ENCODE measurements around the gene TNNI3. TPM values are rescaled to one million over a fixed set of nuclear protein-coding genes. Genes with fewer than 3 reads are reported as not detected.
A peak's percentile ranks its signal among the peaks of the same experiment; 100 is the strongest.
"Not testable (repeated sequence)": the region's sequence is repeated elsewhere in the genome, so short reads cannot be mapped to it uniquely, and the experiment has no call there.

The TNNI3 gene
- total RNA-seq, 1 experiment from 2014 or later = 15.0 TPM

DNA sequence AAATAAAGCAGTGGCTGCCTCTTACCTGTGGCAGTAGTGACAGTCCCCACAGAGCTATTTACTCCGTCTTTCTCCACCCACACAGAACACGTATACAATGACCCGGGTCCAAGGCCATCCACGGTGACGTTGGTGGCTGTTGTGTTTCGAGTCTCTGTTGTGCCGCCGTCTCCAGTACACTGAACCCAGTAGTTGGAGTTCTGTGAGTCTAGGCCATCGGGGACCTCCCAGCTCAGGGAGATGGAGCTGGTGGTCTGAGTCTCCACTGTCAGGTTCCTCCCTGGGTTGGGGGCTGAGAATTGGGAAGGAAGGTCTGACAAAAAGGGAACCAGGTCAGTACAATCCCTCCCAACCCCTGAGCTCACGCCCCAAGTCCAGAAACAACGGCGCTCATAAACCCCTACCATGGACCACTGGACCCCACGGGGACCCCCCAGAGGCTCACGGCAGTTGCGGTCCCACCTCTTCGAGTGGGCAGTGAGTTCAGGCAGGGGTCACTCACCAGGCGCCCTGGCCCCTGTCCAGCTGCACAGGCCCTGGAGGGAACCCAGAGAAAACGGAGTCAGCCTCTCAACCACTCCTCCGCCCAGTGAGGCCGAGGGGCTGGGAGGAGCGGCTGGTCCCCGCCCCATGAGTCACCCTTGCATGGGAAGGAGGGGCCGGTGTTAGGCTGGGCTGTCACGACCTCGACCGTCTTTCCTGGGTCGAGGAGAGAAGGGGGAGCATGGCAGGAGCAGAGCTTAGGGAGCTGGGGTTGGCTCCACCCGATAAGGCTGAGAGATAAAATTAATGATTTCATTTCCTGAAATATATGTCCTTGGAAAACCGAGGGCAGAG, 49.4 kb upstream of the TNNI3 start:
- DNase-seq (ENCODE audit: low spot score) (peak; percentile 72), ATAC-seq (peak; percentile 99)
- H3K9me3 Mint-ChIP-seq = peaks cover 5% of the 10 kb centered on the region
- H3K27ac Mint-ChIP-seq = peak overlapping the region; percentile 63; the same call in 1 of the 2 replicates
- H3K4me1 Mint-ChIP-seq = peaks cover 8% of the 10 kb centered on the region
- peaks cover 47% of the 10 kb centered on the region for H3K27me3 Mint-ChIP-seq (ENCODE audit: low read depth)
- no peaks in the 10 kb centered on the region for H3K36me3 Mint-ChIP-seq
- peak overlapping the region; percentile 54 for H3K4me3 Mint-ChIP-seq
- TF ChIP-seq CREM (CRISPR knock-in tag; IDR thresholded peaks at IDR 0.05) (no peak), GABPB1 (CRISPR knock-in tag; IDR thresholded peaks at IDR 0.05) (peak; percentile 47)
- ChIA-PET CTCF (interaction anchor here (1.0 to 1.3 kb wide), 4 partner anchors 14 to 60 kb away, joined by 3 to 4 read pairs (median 3); partner anchors contain the start of gene DNAAF3), POLR2A (interaction anchor here (0.7 kb wide), 1 partner anchor 532 kb away, joined by 5 read pairs; no protein-coding TSS in a partner anchor)

DNA sequence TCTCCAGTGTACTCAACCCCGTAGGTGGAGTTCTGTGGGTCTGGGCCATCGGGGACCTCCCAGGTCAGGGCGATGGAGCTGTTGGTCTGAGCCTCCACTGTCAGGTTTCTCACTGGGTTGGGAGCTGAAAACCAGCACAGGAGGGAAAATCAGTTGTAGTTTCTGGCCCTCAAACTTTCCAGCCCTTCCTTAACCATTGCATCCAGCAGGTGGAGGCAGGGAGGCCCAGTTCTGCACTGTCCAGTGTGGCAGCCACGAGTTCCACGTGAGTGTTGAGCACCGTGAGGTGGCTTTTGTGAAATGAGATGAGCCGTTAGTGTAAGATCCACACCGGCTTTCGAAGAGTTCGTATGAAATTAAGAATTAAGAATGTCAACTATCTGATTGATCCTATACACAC, 44.7 kb upstream of the TNNI3 start:
- H3K36me3 Mint-ChIP-seq; H3K27ac Mint-ChIP-seq; DNase-seq (ENCODE audit: low spot score); CTCF ChIA-PET; POLR2A ChIA-PET; ATAC-seq; H3K4me3 Mint-ChIP-seq; H3K9me3 Mint-ChIP-seq; H3K4me1 Mint-ChIP-seq: not testable (repeated sequence)
- peaks cover 56% of the 10 kb centered on the region for H3K27me3 Mint-ChIP-seq (ENCODE audit: low read depth)

DNA sequence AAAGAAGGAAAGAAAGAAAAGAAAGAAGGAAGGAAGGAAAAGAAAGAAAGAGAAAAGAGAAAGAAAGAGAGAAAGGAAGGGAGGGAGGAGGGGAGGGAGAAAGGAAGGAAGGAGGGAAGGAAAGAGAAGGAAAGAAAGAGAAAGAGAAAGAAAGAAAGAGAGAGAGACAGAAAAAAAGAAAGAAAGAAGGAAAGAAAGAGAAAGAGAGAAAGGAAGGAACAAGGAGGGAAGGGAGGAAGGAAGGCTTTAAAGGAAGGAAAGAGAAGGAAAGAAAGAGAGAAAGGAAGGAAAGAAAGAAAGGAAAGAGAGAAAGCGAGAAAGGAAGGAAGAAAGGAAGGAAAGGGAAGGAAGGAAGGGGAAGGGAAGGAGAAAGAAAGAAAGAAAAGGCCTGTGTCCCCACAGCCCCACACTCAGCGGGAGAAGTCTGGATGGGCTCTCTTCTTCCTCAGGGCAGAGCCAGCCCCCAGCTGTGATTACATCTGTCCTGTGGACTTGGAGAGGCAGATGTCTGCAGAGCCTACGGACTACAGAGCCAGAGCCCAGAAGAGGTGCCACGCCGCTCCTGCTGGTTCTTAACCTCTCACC, 42.2 kb upstream of the TNNI3 start:
- POLR2A ChIA-PET = interaction anchor here (0.6 kb wide), 1 partner anchor 187 kb away, joined by 10 read pairs; no protein-coding TSS in a partner anchor
- no peak for DNase-seq (ENCODE audit: low spot score)
- ATAC-seq = no peak
- Mint-ChIP-seq H3K4me3 (no peak overlapping the region), H3K4me1 (no peaks in the 10 kb centered on the region), H3K27ac (no peak overlapping the region), H3K36me3 (no peaks in the 10 kb centered on the region), H3K27me3 (ENCODE audit: low read depth) (peaks cover 36% of the 10 kb centered on the region), H3K9me3 (no peaks in the 10 kb centered on the region)
- CTCF ChIA-PET = interaction anchor here (0.7 to 1.6 kb wide), 6 partner anchors 9 to 304 kb away, joined by 3 to 5 read pairs (median 3); no protein-coding TSS in a partner anchor
- TF ChIP-seq SOX15 (CRISPR knock-in tag; IDR thresholded peaks at IDR 0.05) = no peak
- TF ChIP-seq OVOL2 (CRISPR knock-in tag; IDR thresholded peaks at IDR 0.05; ENCODE audit: borderline replicate concordance) = no peak
- no peak for TF ChIP-seq NFATC4 (CRISPR knock-in tag; IDR thresholded peaks at IDR 0.05)
- TF ChIP-seq ZNF121 (CRISPR knock-in tag; IDR thresholded peaks at IDR 0.05) = no peak
- no peak for TF ChIP-seq SMAD3 (CRISPR knock-in tag; IDR thresholded peaks at IDR 0.05; ENCODE audit: borderline replicate concordance)
- no peak for TF ChIP-seq NR2C2 (CRISPR knock-in tag; IDR thresholded peaks at IDR 0.05)
- TF ChIP-seq, protein P1, sequence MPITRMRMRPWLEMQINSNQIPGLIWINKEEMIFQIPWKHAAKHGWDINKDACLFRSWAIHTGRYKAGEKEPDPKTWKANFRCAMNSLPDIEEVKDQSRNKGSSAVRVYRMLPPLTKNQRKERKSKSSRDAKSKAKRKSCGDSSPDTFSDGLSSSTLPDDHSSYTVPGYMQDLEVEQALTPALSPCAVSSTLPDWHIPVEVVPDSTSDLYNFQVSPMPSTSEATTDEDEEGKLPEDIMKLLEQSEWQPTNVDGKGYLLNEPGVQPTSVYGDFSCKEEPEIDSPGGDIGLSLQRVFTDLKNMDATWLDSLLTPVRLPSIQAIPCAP (CRISPR knock-in tag; IDR thresholded peaks at IDR 0.05) = no peak
- TF ChIP-seq ZNF263 (CRISPR knock-in tag; IDR thresholded peaks at IDR 0.05; ENCODE audit: low read depth) = no peak
- no peak for TF ChIP-seq ZNF416 (CRISPR knock-in tag; IDR thresholded peaks at IDR 0.05)
- no peak for TF ChIP-seq TEAD1 (CRISPR knock-in tag; IDR thresholded peaks at IDR 0.05)
- TF ChIP-seq EMX1 (CRISPR knock-in tag; IDR thresholded peaks at IDR 0.05) = no peak

DNA sequence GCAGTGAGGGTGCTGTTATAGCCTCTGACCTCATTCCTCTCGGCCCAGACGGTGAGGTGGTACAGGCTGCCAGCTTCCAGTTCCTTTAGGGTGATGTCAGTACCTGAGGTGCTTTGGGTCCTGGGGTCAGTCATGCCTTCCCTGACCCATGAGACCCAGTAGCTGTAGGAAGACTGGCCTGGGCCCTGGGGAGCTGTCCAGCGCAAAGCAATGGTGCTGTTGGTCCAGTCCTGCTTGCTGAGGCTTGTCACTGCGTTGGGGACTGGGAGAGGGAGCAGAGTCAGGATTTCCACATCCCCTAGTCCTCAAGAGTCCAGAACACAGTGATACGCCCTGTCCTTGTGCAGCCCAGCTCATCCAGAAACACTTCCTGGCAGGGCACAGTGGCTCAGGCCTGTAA, 41.1 kb upstream of the TNNI3 start:
- Mint-ChIP-seq H3K4me3 (no peak overlapping the region), H3K9me3 (no peaks in the 10 kb centered on the region), H3K36me3 (no peaks in the 10 kb centered on the region), H3K27ac (no peak overlapping the region), H3K4me1 (no peaks in the 10 kb centered on the region), H3K27me3 (ENCODE audit: low read depth) (peaks cover 37% of the 10 kb centered on the region)
- POLR2A ChIA-PET = interaction anchor here (0.6 kb wide), 1 partner anchor 20 kb away, joined by 5 read pairs; no protein-coding TSS in a partner anchor
- CTCF ChIA-PET = interaction anchor here (0.7 to 1.6 kb wide), 6 partner anchors 8 to 305 kb away, joined by 3 to 5 read pairs (median 3); no protein-coding TSS in a partner anchor
- ATAC-seq (no peak), DNase-seq (ENCODE audit: low spot score) (no peak)
- TF ChIP-seq NR2C2 (CRISPR knock-in tag; IDR thresholded peaks at IDR 0.05) (no peak), JUN (CRISPR knock-in tag; IDR thresholded peaks at IDR 0.05) (no peak), ZNF138 (CRISPR knock-in tag; conservative IDR thresholded peaks at IDR 0.05) (no peak), FOXJ3 (CRISPR knock-in tag; IDR thresholded peaks at IDR 0.05; ENCODE audit: borderline replicate concordance) (no peak), ETV6 (CRISPR knock-in tag; IDR thresholded peaks at IDR 0.05) (no peak), NR1H2 (CRISPR knock-in tag; IDR thresholded peaks at IDR 0.05) (no peak), CREM (CRISPR knock-in tag; IDR thresholded peaks at IDR 0.05) (no peak)
- TF ChIP-seq, protein P2, sequence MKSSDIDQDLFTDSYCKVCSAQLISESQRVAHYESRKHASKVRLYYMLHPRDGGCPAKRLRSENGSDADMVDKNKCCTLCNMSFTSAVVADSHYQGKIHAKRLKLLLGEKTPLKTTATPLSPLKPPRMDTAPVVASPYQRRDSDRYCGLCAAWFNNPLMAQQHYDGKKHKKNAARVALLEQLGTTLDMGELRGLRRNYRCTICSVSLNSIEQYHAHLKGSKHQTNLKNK (CRISPR knock-in tag; IDR thresholded peaks at IDR 0.05) = no peak
- TF ChIP-seq, protein P3, sequence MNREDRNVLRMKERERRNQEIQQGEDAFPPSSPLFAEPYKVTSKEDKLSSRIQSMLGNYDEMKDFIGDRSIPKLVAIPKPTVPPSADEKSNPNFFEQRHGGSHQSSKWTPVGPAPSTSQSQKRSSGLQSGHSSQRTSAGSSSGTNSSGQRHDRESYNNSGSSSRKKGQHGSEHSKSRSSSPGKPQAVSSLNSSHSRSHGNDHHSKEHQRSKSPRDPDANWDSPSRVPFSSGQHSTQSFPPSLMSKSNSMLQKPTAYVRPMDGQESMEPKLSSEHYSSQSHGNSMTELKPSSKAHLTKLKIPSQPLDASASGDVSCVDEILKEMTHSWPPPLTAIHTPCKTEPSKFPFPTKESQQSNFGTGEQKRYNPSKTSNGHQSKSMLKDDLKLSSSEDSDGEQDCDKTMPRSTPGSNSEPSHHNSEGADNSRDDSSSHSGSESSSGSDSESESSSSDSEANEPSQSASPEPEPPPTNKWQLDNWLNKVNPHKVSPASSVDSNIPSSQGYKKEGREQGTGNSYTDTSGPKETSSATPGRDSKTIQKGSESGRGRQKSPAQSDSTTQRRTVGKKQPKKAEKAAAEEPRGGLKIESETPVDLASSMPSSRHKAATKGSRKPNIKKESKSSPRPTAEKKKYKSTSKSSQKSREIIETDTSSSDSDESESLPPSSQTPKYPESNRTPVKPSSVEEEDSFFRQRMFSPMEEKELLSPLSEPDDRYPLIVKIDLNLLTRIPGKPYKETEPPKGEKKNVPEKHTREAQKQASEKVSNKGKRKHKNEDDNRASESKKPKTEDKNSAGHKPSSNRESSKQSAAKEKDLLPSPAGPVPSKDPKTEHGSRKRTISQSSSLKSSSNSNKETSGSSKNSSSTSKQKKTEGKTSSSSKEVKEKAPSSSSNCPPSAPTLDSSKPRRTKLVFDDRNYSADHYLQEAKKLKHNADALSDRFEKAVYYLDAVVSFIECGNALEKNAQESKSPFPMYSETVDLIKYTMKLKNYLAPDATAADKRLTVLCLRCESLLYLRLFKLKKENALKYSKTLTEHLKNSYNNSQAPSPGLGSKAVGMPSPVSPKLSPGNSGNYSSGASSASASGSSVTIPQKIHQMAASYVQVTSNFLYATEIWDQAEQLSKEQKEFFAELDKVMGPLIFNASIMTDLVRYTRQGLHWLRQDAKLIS (CRISPR knock-in tag; IDR thresholded peaks at IDR 0.05; ENCODE audit: borderline replicate concordance) = no peak
- TF ChIP-seq, protein P4, sequence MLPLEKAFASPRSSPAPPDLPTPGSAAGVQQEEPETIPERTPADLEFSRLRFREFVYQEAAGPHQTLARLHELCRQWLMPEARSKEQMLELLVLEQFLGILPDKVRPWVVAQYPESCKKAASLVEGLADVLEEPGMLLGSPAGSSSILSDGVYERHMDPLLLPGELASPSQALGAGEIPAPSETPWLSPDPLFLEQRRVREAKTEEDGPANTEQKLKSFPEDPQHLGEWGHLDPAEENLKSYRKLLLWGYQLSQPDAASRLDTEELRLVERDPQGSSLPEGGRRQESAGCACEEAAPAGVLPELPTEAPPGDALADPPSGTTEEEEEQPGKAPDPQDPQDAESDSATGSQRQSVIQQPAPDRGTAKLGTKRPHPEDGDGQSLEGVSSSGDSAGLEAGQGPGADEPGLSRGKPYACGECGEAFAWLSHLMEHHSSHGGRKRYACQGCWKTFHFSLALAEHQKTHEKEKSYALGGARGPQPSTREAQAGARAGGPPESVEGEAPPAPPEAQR (CRISPR knock-in tag; IDR thresholded peaks at IDR 0.05) = no peak

Data from WTC11 (cell line).